HG02623 (cell line): Measurements from ENCODE around the gene TXNL1.
"Not testable (repeated sequence)": the region's sequence is repeated elsewhere in the genome, so short reads cannot be mapped to it uniquely, and the experiment has no call there.

ENCODE experiments used
- ATAC-seq: cut with Tn5 transposase; IDR thresholded peaks from one replicate; pipeline ENCODE4 v1.9.1; 2021; ENCODE audit warnings: moderate library complexity; ENCODE audit not compliant: unreplicated experiment

The TXNL1 gene

GRCh38 chr18:56638232-56639103, at the start of gene TXNL1:
Gene TXNL1, minus strand, starts transcription at chr18:56638592. Its CDS starts 152 bp downstream, at chr18:56638440.
- peak; percentile 92 for ATAC-seq

GRCh38 chr18:56684277-56684676, 45.9 kb upstream of the TXNL1 start:
- no peak for ATAC-seq

GRCh38 chr18:56678836-56679565, 40.6 kb upstream of the TXNL1 start:
- ATAC-seq = no peak

- ATAC-seq = no peak
These were observed 38.2 kb upstream of the TXNL1 start for GRCh38 chr18:56676639-56677038.

GRCh38 chr18:56672981-56673380, 34.6 kb upstream of the TXNL1 start:
- no peak for ATAC-seq

GRCh38 chr18:56672391-56672790, 34.0 kb upstream of the TXNL1 start:
- ATAC-seq = no peak

GRCh38 chr18:56662902-56663301, 24.5 kb upstream of the TXNL1 start:
- ATAC-seq = no peak

GRCh38 chr18:56662502-56662901, 24.1 kb upstream of the TXNL1 start:
- ATAC-seq = no peak

GRCh38 chr18:56662063-56662408, 23.6 kb upstream of the TXNL1 start:
- no peak for ATAC-seq

GRCh38 chr18:56661360-56662062, 23.1 kb upstream of the TXNL1 start:
- ATAC-seq = no peak

- ATAC-seq = no peak
These were observed 22.3 kb upstream of the TXNL1 start for GRCh38 chr18:56660655-56661054.

GRCh38 chr18:56659111-56659510, 20.7 kb upstream of the TXNL1 start:
- no peak for ATAC-seq

- no peak for ATAC-seq
These were observed 19.9 kb upstream of the TXNL1 start for GRCh38 chr18:56658261-56658660.

GRCh38 chr18:56654280-56654679, 15.9 kb upstream of the TXNL1 start:
- ATAC-seq = not testable (repeated sequence)

- no peak for ATAC-seq
These were observed 14.4 kb upstream of the TXNL1 start for GRCh38 chr18:56652802-56653201.

- no peak for ATAC-seq
These were observed 13.3 kb upstream of the TXNL1 start for GRCh38 chr18:56651771-56652092.

- peak; percentile 96 for ATAC-seq
These were observed 12.8 kb upstream of the TXNL1 start, which contains the start of gene WDR7 for GRCh38 chr18:56650944-56651770. Gene WDR7, plus strand, starts transcription at chr18:56651359. Its CDS starts 21,157 bp downstream, at chr18:56672516.

- no peak for ATAC-seq
These were observed 11.6 kb upstream of the TXNL1 start for GRCh38 chr18:56649996-56650395.

- no peak for ATAC-seq
These were observed 9.8 kb upstream of the TXNL1 start for GRCh38 chr18:56647951-56648893.

- ATAC-seq = no peak
These were observed 8.7 kb upstream of the TXNL1 start for GRCh38 chr18:56647071-56647470.
